Caco-2 (cell line): Measurements from ENCODE around the gene TSHZ2. TPM values are rescaled to one million over a fixed set of nuclear protein-coding genes. Genes with fewer than 3 reads are reported as not detected.

Experiments
- BruUV-seq: library from RNA; stranded (reverse); fragments of 400-500 nt; replicated peaks from 2 replicates; lab custom pipeline; 2021; lab: Mats Ljungman, UMichigan
- CTCF ChIA-PET: fragments of 300-600 bp; sonication (Branson Sonifier 250); formaldehyde crosslinking; loops from one replicate; lab custom pipeline; 2022; ENCODE audit warnings: antibody characterized with exemption; lab: Charles Lee
- POLR2A ChIA-PET: fragments of 300-600 bp; sonication (Branson Sonifier 250); formaldehyde crosslinking; loops from one replicate; lab custom pipeline; 2022; ENCODE audit warnings: antibody characterized with exemption; lab: Charles Lee
- DNase-seq, 2 experiments: peaks; one replicate each; pipeline versions ENCODE4 v3.0.0 to v3.0.0-alpha.2; 2020 to 2022
- H3K27me3 ChIP-seq: replicated peaks from 2 replicates; pipeline ENCODE4 v1.6.0; 2011; ENCODE audit warnings: low read length; ENCODE audit not compliant: control insufficient read depth, insufficient read depth
- H3K36me3 ChIP-seq: 2 replicates; pipeline ENCODE4 v1.5.1; 2011; ENCODE audit warnings: low read length; ENCODE audit not compliant: control insufficient read depth, insufficient read depth
- H3K4me1 ChIP-seq: fragments of 250-450 bp; sonication (Bioruptor Pico); 2 replicates; pipeline ENCODE4 v1.5.1; 2020; ENCODE audit warnings: mild to moderate bottlenecking
- H3K4me3 ChIP-seq: 2 replicates; pipeline ENCODE4 v1.5.1; 2011; ENCODE audit warnings: low read depth, mild to moderate bottlenecking, control low read depth, low read length
- H3K9me3 ChIP-seq: fragments of 250-450 bp; sonication (Bioruptor Pico); 2 replicates; pipeline ENCODE4 v1.5.1; 2020; ENCODE audit warnings: mild to moderate bottlenecking, moderate library complexity
- H3K27ac Mint-ChIP-seq: one replicate; pipeline ENCODE4 v1.8.0; 2022; ENCODE audit warnings: mixed read lengths; ENCODE audit not compliant: unreplicated experiment
- H3K27me3 Mint-ChIP-seq: one replicate; pipeline ENCODE4 v1.8.0; 2022; ENCODE audit warnings: mixed read lengths; ENCODE audit not compliant: insufficient read depth, unreplicated experiment
- H3K36me3 Mint-ChIP-seq: one replicate; pipeline ENCODE4 v1.8.0; 2022; ENCODE audit warnings: mild to moderate bottlenecking, mixed read lengths; ENCODE audit not compliant: insufficient read depth, unreplicated experiment
- H3K4me1 Mint-ChIP-seq: one replicate; pipeline ENCODE4 v1.8.0; 2022; ENCODE audit warnings: low read depth, mixed read lengths; ENCODE audit not compliant: unreplicated experiment
- H3K4me3 Mint-ChIP-seq: one replicate; pipeline ENCODE4 v1.8.0; 2022; ENCODE audit warnings: mild to moderate bottlenecking, moderate library complexity, mixed read lengths; ENCODE audit not compliant: unreplicated experiment
- H3K9me3 Mint-ChIP-seq: one replicate; pipeline ENCODE4 v1.8.0; 2022; ENCODE audit warnings: mixed read lengths; ENCODE audit not compliant: unreplicated experiment
- intact Hi-C: fragments of 100-400 bp; cut with micrococcal nuclease; formaldehyde crosslinking; loops from one replicate; pipeline ENCODE4 v1.10.0; 2022; ENCODE audit not compliant: unreplicated experiment
- total RNA-seq: library from RNA; stranded (reverse); gene quantifications from 2 replicates; pipeline ENCODE4 v1.2.3, GENCODE V29; 2022
- TF ChIP-seq, protein P1 (sequence below), 2 experiments: fragments of 200-600 bp in 1 of 2; IDR thresholded peaks; 1 replicate in 1 of 2; 2 replicates in 1 of 2; pipeline versions ENCODE4 v1.5.1 to v1.8.0; 2011 to 2022; ENCODE audit warnings: antibody characterized with exemption in 1 of 2, control low read depth in 1 of 2, inconsistent platforms in 1 of 2, low read depth in 1 of 2, low read length in 1 of 2, mild to moderate bottlenecking in 1 of 2, moderate library complexity in 1 of 2; ENCODE audit not compliant: insufficient read depth in 1 of 2, severe bottlenecking in 1 of 2, unreplicated experiment in 1 of 2

The TSHZ2 gene
- total RNA-seq, 1 experiment from 2014 or later, result 0.07 TPM

DNA sequence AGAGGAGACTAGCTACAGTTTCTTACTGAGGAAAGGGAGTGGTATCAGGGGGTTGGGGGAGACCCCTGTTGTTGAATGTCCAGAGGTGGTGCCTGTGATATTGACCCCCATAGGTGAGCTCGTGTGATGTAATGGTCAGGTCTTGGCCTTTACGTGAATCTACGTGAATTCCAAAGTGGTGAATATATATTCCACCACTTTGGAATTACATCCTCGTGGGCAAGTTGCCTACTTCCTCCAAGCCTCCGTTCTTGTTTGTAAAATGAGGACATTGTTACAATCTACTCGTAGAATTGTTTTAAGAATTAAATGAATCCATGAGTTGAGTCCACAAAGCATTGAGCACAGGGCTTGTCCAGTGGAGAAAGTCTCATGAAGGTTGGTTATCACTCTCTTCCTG, 47.3 kb downstream of the TSHZ2 start:
- BruUV-seq, result no TSS peak
- Histone ChIP-seq H3K27me3 (no peaks in the 10 kb centered on the region), H3K9me3 (no peaks in the 10 kb centered on the region), H3K36me3 (no peaks in the 10 kb centered on the region), H3K4me1 (no peaks in the 10 kb centered on the region), H3K4me3 (no peak overlapping the region)
- ChIA-PET POLR2A (no interaction called here), CTCF (no interaction called here)
- Mint-ChIP-seq H3K36me3 (no peaks in the 10 kb centered on the region), H3K27me3 (peaks cover 12% of the 10 kb centered on the region), H3K4me1 (no peaks in the 10 kb centered on the region), H3K4me3 (no peak overlapping the region), H3K27ac (no peak overlapping the region), H3K9me3 (no peaks in the 10 kb centered on the region)
- intact Hi-C loops, result no loop called here
- TF ChIP-seq, protein P1, sequence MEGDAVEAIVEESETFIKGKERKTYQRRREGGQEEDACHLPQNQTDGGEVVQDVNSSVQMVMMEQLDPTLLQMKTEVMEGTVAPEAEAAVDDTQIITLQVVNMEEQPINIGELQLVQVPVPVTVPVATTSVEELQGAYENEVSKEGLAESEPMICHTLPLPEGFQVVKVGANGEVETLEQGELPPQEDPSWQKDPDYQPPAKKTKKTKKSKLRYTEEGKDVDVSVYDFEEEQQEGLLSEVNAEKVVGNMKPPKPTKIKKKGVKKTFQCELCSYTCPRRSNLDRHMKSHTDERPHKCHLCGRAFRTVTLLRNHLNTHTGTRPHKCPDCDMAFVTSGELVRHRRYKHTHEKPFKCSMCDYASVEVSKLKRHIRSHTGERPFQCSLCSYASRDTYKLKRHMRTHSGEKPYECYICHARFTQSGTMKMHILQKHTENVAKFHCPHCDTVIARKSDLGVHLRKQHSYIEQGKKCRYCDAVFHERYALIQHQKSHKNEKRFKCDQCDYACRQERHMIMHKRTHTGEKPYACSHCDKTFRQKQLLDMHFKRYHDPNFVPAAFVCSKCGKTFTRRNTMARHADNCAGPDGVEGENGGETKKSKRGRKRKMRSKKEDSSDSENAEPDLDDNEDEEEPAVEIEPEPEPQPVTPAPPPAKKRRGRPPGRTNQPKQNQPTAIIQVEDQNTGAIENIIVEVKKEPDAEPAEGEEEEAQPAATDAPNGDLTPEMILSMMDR (IDR thresholded peaks at IDR 0.05; ENCODE audit: insufficient read depth in 1 of 2, low read depth in 1 of 2, low read length in 1 of 2, severe bottlenecking in 1 of 2, unreplicated experiment in 1 of 2), result no peak
- no peak for DNase-seq

DNA sequence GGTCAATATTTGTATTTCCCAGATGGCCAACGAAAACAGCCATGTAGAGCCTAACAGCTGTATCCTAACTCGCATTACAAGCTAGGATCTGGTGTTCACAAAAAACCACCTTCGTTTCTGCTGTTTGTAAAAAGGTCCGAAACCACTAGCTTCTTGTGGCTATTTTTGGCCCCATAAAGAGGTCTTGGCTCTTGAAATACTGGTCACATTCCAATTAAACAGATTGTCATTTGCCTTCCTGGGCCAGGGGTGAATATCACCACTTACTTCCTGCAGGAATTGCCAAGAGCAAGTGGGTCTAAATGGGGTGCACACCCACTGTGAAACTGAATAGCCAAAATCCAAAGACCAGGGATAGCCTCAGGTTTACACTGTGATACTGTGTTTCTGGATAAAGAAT, 48.2 kb downstream of the TSHZ2 start:
- Mint-ChIP-seq H3K27me3 (peaks cover 9% of the 10 kb centered on the region), H3K4me1 (no peaks in the 10 kb centered on the region), H3K4me3 (no peak overlapping the region), H3K36me3 (no peaks in the 10 kb centered on the region), H3K27ac (no peak overlapping the region), H3K9me3 (no peaks in the 10 kb centered on the region)
- no peaks in the 10 kb centered on the region for H3K36me3 ChIP-seq
- TF ChIP-seq, protein P1 (IDR thresholded peaks at IDR 0.05; ENCODE audit: insufficient read depth in 1 of 2, low read depth in 1 of 2, low read length in 1 of 2, severe bottlenecking in 1 of 2, unreplicated experiment in 1 of 2), result no peak
- ChIA-PET CTCF (no interaction called here), POLR2A (no interaction called here)
- no peaks in the 10 kb centered on the region for H3K27me3 ChIP-seq
- intact Hi-C loops, result no loop called here
- no peaks in the 10 kb centered on the region for H3K4me1 ChIP-seq
- DNase-seq, result no peak
- no peak overlapping the region for H3K4me3 ChIP-seq
- no TSS peak for BruUV-seq
- H3K9me3 ChIP-seq, result no peaks in the 10 kb centered on the region

DNA sequence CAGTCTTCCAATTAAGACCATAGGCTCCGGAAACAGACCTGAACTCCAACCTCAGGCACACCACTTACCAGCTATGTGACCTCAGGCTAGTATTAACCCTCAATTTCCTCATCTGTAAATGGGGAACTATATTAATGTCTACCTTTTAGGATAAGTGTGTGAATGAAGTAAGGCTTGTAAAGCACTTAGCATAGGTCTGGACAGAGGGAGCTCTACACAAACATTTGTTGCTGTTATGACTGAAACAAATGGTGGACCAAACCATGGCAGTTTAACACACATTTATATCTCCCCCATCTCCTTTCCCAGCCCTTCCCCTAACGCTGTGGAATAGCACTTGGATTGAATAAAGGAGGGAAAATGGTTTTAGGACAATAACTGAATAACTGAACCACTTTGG, 48.7 kb downstream of the TSHZ2 start:
- no peak for DNase-seq
- no TSS peak for BruUV-seq
- intact Hi-C loops, result no loop called here
- H3K27me3 Mint-ChIP-seq, result peaks cover 9% of the 10 kb centered on the region
- no peaks in the 10 kb centered on the region for H3K9me3 Mint-ChIP-seq
- no peaks in the 10 kb centered on the region for H3K4me1 Mint-ChIP-seq
- no peak overlapping the region for H3K27ac Mint-ChIP-seq
- ChIA-PET POLR2A (no interaction called here), CTCF (no interaction called here)
- TF ChIP-seq, protein P1 (IDR thresholded peaks at IDR 0.05; ENCODE audit: insufficient read depth in 1 of 2, low read depth in 1 of 2, low read length in 1 of 2, severe bottlenecking in 1 of 2, unreplicated experiment in 1 of 2), result no peak
- no peaks in the 10 kb centered on the region for H3K36me3 Mint-ChIP-seq
- H3K9me3 ChIP-seq, result no peaks in the 10 kb centered on the region
- no peaks in the 10 kb centered on the region for H3K36me3 ChIP-seq
- no peak overlapping the region for H3K4me3 Mint-ChIP-seq
- H3K4me1 ChIP-seq, result no peaks in the 10 kb centered on the region
- H3K4me3 ChIP-seq, result no peak overlapping the region
- H3K27me3 ChIP-seq, result no peaks in the 10 kb centered on the region
